H1 (cell line): Measurements from ENCODE around the gene ATXN2. TPM values are rescaled to one million over a fixed set of nuclear protein-coding genes. Genes with fewer than 3 reads are reported as not detected.

Experiments used
- CTCF ChIA-PET: fragments of 300-600 bp; sonication (Branson Sonifier 250); formaldehyde crosslinking; loops from one replicate; lab custom pipeline; 2021; ENCODE audit not compliant: partially characterized antibody; lab: Charles Lee
- POLR2A ChIA-PET: fragments of 300-600 bp; sonication (Branson Sonifier 250); formaldehyde crosslinking; loops from one replicate; lab custom pipeline; 2021; ENCODE audit warnings: inconsistent platforms; ENCODE audit not compliant: partially characterized antibody; lab: Charles Lee
- DNase-seq, 2 experiments: peaks; one replicate each; pipeline versions ENCODE4 v3.0.0 to v3.0.0-alpha.2; 2010 to 2022; ENCODE audit warnings: low spot score in 2 of 2, low read depth in 1 of 2, mixed read lengths in 1 of 2
- FAIRE-seq: peaks from 2 replicates; lab custom pipeline; 2011; peaks lifted over from hg19 to GRCh38; lab: Jason Lieb, UNC
- H2AFZ ChIP-seq: 2 replicates; pipeline ENCODE4 v1.8.1; 2012; ENCODE audit warnings: low read length, inconsistent platforms
- H2AK5ac ChIP-seq: 2 replicates; pipeline ENCODE4 v1.6.1; 2013; ENCODE audit warnings: low read depth, low read length
- H2BK120ac ChIP-seq: replicated peaks from 2 replicates; pipeline ENCODE3; 2013; ENCODE audit warnings: low read depth, low read length, inconsistent platforms
- H2BK12ac ChIP-seq: 2 replicates; pipeline ENCODE4 v1.6.1; 2013; ENCODE audit warnings: low read depth, low read length
- H2BK15ac ChIP-seq: 2 replicates; pipeline ENCODE4 v1.6.1; 2013; ENCODE audit warnings: low read length
- H2BK20ac ChIP-seq: 2 replicates; pipeline ENCODE4 v1.6.1; 2013; ENCODE audit warnings: low read length
- H2BK5ac ChIP-seq: 2 replicates; pipeline ENCODE4 v1.6.1; 2013; ENCODE audit warnings: low read depth, low read length
- H3K14ac ChIP-seq: 2 replicates; pipeline ENCODE4 v1.6.1; 2013; ENCODE audit warnings: inconsistent platforms; ENCODE audit not compliant: insufficient read length
- H3K18ac ChIP-seq: 2 replicates; pipeline ENCODE4 v1.6.1; 2013; ENCODE audit warnings: low read length; ENCODE audit errors: extremely low read depth
- H3K23ac ChIP-seq: 2 replicates; pipeline ENCODE4 v1.6.1; 2013; ENCODE audit warnings: inconsistent platforms; ENCODE audit not compliant: insufficient read length
- H3K23me2 ChIP-seq: 2 replicates; pipeline ENCODE4 v1.6.1; 2013; ENCODE audit warnings: low read depth, low read length
- H3K27ac ChIP-seq: 2 replicates; pipeline ENCODE4 v1.6.1; 2011; ENCODE audit warnings: low read depth, low read length, inconsistent platforms
- H3K27me3 ChIP-seq, 4 experiments: replicated peaks in 1 of 4; 1 replicate in 1 of 4; 2 replicates in 3 of 4; pipeline versions ENCODE4 v1.6.1 to v1.8.1; 2011 to 2013; ENCODE audit warnings: low read length in 3 of 4, mild to moderate bottlenecking in 3 of 4, inconsistent platforms in 2 of 4, mixed read lengths in 2 of 4, moderate library complexity in 1 of 4; ENCODE audit not compliant: control insufficient read depth in 3 of 4, insufficient read depth in 3 of 4; ENCODE audit errors: extremely low read depth in 1 of 4
- H3K36me3 ChIP-seq, 4 experiments: 2 replicates each; pipeline versions ENCODE4 v1.6.1 to v1.8.1; 2011 to 2013; ENCODE audit warnings: mild to moderate bottlenecking in 4 of 4, low read length in 3 of 4, moderate library complexity in 2 of 4, control low read depth in 1 of 4, inconsistent platforms in 1 of 4; ENCODE audit not compliant: insufficient read depth in 4 of 4, control insufficient read depth in 2 of 4
- H3K4ac ChIP-seq: replicated peaks from 2 replicates; pipeline ENCODE3; 2013; ENCODE audit warnings: low read length, low read depth, mixed read lengths, inconsistent platforms; ENCODE audit not compliant: insufficient read length
- H3K4me1 ChIP-seq, 4 experiments: replicated peaks in 1 of 4; 1 replicate in 1 of 4; 2 replicates in 3 of 4; pipeline versions ENCODE4 v1.6.1 to v1.8.1; 2011 to 2013; ENCODE audit warnings: low read length in 3 of 4, inconsistent platforms in 2 of 4, mixed read lengths in 1 of 4; ENCODE audit not compliant: insufficient read depth in 4 of 4, control insufficient read depth in 3 of 4
- H3K4me2 ChIP-seq, 2 experiments: 2 replicates each; pipeline versions ENCODE4 v1.6.1 to v1.8.1; 2011 to 2013; ENCODE audit warnings: low read depth in 2 of 2, low read length in 2 of 2, control low read depth in 1 of 2, inconsistent platforms in 1 of 2, mild to moderate bottlenecking in 1 of 2; ENCODE audit not compliant: insufficient read depth in 1 of 2
- H3K4me3 ChIP-seq, 4 experiments: fragments of 200-600, 300-600 bp in 1 of 4; sonication (generic), shearing (Covaris generic), sonication (Bioruptor Twin) in 1 of 4; 2 replicates each; pipeline versions ENCODE4 v1.5.1 to v1.8.1; 2011 to 2016; ENCODE audit warnings: low read length in 4 of 4, low read depth in 3 of 4, control low read depth in 2 of 4, inconsistent platforms in 2 of 4, mild to moderate bottlenecking in 2 of 4, mixed read lengths in 1 of 4, moderate library complexity in 1 of 4; ENCODE audit not compliant: insufficient read depth in 2 of 4; ENCODE audit errors: extremely low read depth in 1 of 4
- H3K56ac ChIP-seq: replicated peaks from 2 replicates; pipeline ENCODE3; 2013; ENCODE audit warnings: low read depth, mild to moderate bottlenecking, mixed read lengths, low read length, inconsistent platforms; ENCODE audit not compliant: insufficient read length
- H3K79me1 ChIP-seq: 2 replicates; pipeline ENCODE4 v1.6.1; 2013; ENCODE audit warnings: low read depth, low read length, control low read depth
- H3K79me2 ChIP-seq, 2 experiments: 2 replicates each; pipeline versions ENCODE4 v1.6.1 to v1.8.1; 2012 to 2013; ENCODE audit warnings: low read length in 2 of 2, mild to moderate bottlenecking in 2 of 2, inconsistent platforms in 1 of 2; ENCODE audit not compliant: insufficient read depth in 2 of 2, control insufficient read depth in 1 of 2
- H3K9ac ChIP-seq, 4 experiments: replicated peaks in 1 of 4; 1 replicate in 1 of 4; 2 replicates in 3 of 4; pipeline versions ENCODE4 v1.6.1 to v1.8.1; 2011 to 2013; ENCODE audit warnings: low read depth in 3 of 4, low read length in 3 of 4, control low read depth in 2 of 4, mild to moderate bottlenecking in 2 of 4, moderate library complexity in 2 of 4, inconsistent platforms in 1 of 4; ENCODE audit errors: extremely low read depth in 1 of 4
- H3K9me3 ChIP-seq, 2 experiments: 2 replicates each; pipeline versions ENCODE4 v1.6.1 to v1.8.1; 2012 to 2013; ENCODE audit warnings: mild to moderate bottlenecking in 2 of 2, moderate library complexity in 2 of 2, control low read depth in 1 of 2, inconsistent platforms in 1 of 2, low read depth in 1 of 2, low read length in 1 of 2, mixed read lengths in 1 of 2; ENCODE audit not compliant: insufficient read depth in 2 of 2
- H4K20me1 ChIP-seq, 2 experiments: replicated peaks in 1 of 2; 2 replicates each; pipeline versions ENCODE3 to v1.8.1; 2011 to 2013; ENCODE audit warnings: inconsistent platforms in 2 of 2, low read length in 2 of 2, mild to moderate bottlenecking in 1 of 2; ENCODE audit not compliant: insufficient read depth in 2 of 2, control insufficient read depth in 1 of 2
- H4K5ac ChIP-seq: 2 replicates; pipeline ENCODE4 v1.6.1; 2013; ENCODE audit warnings: low read length, low read depth, mixed read lengths, inconsistent platforms; ENCODE audit not compliant: insufficient read length
- H4K8ac ChIP-seq: 2 replicates; pipeline ENCODE4 v1.8.0; 2013; ENCODE audit warnings: mild to moderate bottlenecking, moderate library complexity, low read length, inconsistent platforms; ENCODE audit not compliant: insufficient read depth; ENCODE audit errors: extremely low read depth
- H4K91ac ChIP-seq: replicated peaks from 2 replicates; pipeline ENCODE3; 2013; ENCODE audit warnings: low read length, mixed read lengths, inconsistent platforms; ENCODE audit not compliant: insufficient read length
- BCL11A ChIP-seq, 2 experiments: IDR thresholded peaks; one replicate each; pipeline ENCODE4 v1.6.1; 2011; ENCODE audit warnings: low read depth in 2 of 2, low read length in 2 of 2, mild to moderate bottlenecking in 2 of 2
- CREB1 ChIP-seq: IDR thresholded peaks from 2 replicates; pipeline ENCODE4 v1.6.1; 2012; ENCODE audit warnings: inconsistent platforms
- NRF1 ChIP-seq: IDR thresholded peaks from 2 replicates; pipeline ENCODE4 v1.6.1; 2011; ENCODE audit warnings: mild to moderate bottlenecking, low read depth, low read length, improper control_type of control experiment
- RXRA ChIP-seq: IDR thresholded peaks from 2 replicates; pipeline ENCODE4 v1.6.1; 2011; ENCODE audit warnings: low read depth, mild to moderate bottlenecking, low read length, moderate library complexity; ENCODE audit not compliant: insufficient read depth
- SIN3A ChIP-seq, 2 experiments: IDR thresholded peaks in 1 of 2; conservative IDR thresholded peaks in 1 of 2; 2 replicates each; pipeline ENCODE4 v1.6.1; 2011 to 2012; ENCODE audit warnings: low read length in 2 of 2, improper control_type of control experiment in 1 of 2, low read depth in 1 of 2, mild to moderate bottlenecking in 1 of 2
- WGBS, 2 experiments: shearing (Covaris generic) in 1 of 2; methylation state at CpG; one replicate each; pipeline versions ENCODE4 v1.1.6 to v1.1.7; 2013 to 2015; ENCODE audit warnings: low lambda C conversion rate in 2 of 2, mixed read lengths in 2 of 2, inconsistent platforms in 1 of 2, low coverage in 1 of 2, missing lambda C conversion rate in 1 of 2; ENCODE audit not compliant: insufficient replicate concordance in 2 of 2, insufficient coverage in 1 of 2, insufficient read length in 1 of 2; ENCODE audit errors: extremely low coverage in 1 of 2, missing lambda C conversion rate in 1 of 2; 5-methylcytosine and 5-hydroxymethylcytosine counted together
- polyA plus RNA-seq, 7 experiments: library from polyadenylated mRNA; depleted of rRNA in 3 of 7; stranded (reverse) in 5 of 7; unstranded in 2 of 7; fragments of >200 nt in 5 of 7; fragments of 200-250 nt in 2 of 7; gene quantifications; 1 replicate in 5 of 7; 2 replicates in 1 of 7; 4 replicates in 1 of 7; pipeline versions ENCODE4 v1.2.1 to v1.2.3, GENCODE V29; 2011 to 2013; ENCODE audit warnings: missing spikeins in 2 of 7, mixed read lengths in 2 of 7
- total RNA-seq: library from RNA; stranded (reverse); fragmentation: NEBNext Ultra II Directional; extraction: Animal tissue kit (Norgen Biotek cat#: 25700); gene quantifications from 2 replicates; pipeline ENCODE4 v1.2.1, GENCODE V29; 2021

Gene ATXN2
- total and polyA plus RNA-seq, 2 of the 8 experiments (the other 6 are each of a cell fraction or from before 2014, with no cell fraction given): 46.6 to 80.7 TPM

DNA sequence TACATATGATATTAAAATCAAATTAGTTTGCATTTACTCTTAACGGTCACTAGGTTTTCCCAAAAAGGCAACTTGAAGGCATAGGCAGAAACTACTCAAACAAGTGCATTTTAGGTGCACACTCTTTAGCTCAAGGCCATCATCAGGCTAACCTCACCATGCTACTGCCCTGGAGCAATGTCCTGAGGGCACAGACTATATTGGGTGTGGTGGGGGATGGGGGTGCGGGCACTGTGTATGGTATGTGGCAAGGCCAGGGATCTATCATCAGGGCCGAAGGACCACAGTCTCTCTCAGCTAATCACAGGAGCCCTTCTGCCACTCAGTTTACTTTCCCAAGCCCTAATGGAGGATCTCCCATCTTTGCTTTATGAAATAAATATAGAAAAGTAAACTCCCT lies 141.5 kb downstream of the ATXN2 start:
- no peaks in the 10 kb centered on the region for H3K4me1 ChIP-seq
- no peak overlapping the region for H2BK5ac ChIP-seq
- no peak overlapping the region for H2BK20ac ChIP-seq
- H3K27ac ChIP-seq: no peak overlapping the region
- no peak overlapping the region for H2BK12ac ChIP-seq
- no peaks in the 10 kb centered on the region for H3K27me3 ChIP-seq
- no peak overlapping the region for H2BK120ac ChIP-seq
- no peaks in the 10 kb centered on the region for H3K79me2 ChIP-seq
- peak in 1 of 2 experiments; percentile 33 for DNase-seq
- H3K23me2 ChIP-seq: no peaks in the 10 kb centered on the region
- H3K4me2 ChIP-seq: no peak overlapping the region
- H3K23ac ChIP-seq: no peak overlapping the region
- no peak overlapping the region for H3K4me3 ChIP-seq
- H3K36me3 ChIP-seq: peaks cover 13 to 37% (median 33%) of the 10 kb centered on the region in 4 experiments
- H4K20me1 ChIP-seq: peaks cover 0 to 9% of the 10 kb centered on the region in 2 experiments
- H2BK15ac ChIP-seq: no peak overlapping the region
- no peaks in the 10 kb centered on the region for H3K9me3 ChIP-seq
- no peak overlapping the region for H3K4ac ChIP-seq
- H4K8ac ChIP-seq: no peak overlapping the region
- ChIA-PET CTCF (interaction anchor here (0.6 to 31.7 kb wide), 6 partner anchors 14 to 54 kb away, joined by 3 to 838 read pairs (median 4); partner anchors contain the start of gene SH2B3), POLR2A (interaction anchor here (1.0 to 3.3 kb wide), 3 partner anchors 9 to 60 kb away, joined by 3 to 10 read pairs (median 5); no protein-coding TSS in a partner anchor)
- no peak for TF ChIP-seq NRF1
- no peak for TF ChIP-seq RXRA
- no peak for TF ChIP-seq BCL11A (IDR thresholded peaks at IDR 0.05; ENCODE audit: low read depth in 2 of 2, low read length in 2 of 2)
- TF ChIP-seq CREB1: no peak
- TF ChIP-seq SIN3A (conservative IDR thresholded peaks at IDR 0.05 in 1 of 2, IDR thresholded peaks at IDR 0.05 in 1 of 2; ENCODE audit: low read depth in 1 of 2, low read length in 2 of 2): no peak
- no peak overlapping the region for H3K9ac ChIP-seq
- H4K5ac ChIP-seq: no peak overlapping the region
- 97% methylated on average over 3 of the region's 3 CpGs; no CpG with 5 or more reads in 1 of the 2 experiments for WGBS, 2 experiments
- no peaks in the 10 kb centered on the region; the same call in 1 of the 2 replicates for H3K79me1 ChIP-seq
- FAIRE-seq: no peak
- no peak overlapping the region for H3K56ac ChIP-seq
- no peak overlapping the region for H2AK5ac ChIP-seq
- H2AFZ ChIP-seq: no peak overlapping the region
- H4K91ac ChIP-seq: no peak overlapping the region
- H3K18ac ChIP-seq: no peak overlapping the region
- no peak overlapping the region for H3K14ac ChIP-seq
